Measurements from ENCODE around the gene CRACDL.

DNA sequence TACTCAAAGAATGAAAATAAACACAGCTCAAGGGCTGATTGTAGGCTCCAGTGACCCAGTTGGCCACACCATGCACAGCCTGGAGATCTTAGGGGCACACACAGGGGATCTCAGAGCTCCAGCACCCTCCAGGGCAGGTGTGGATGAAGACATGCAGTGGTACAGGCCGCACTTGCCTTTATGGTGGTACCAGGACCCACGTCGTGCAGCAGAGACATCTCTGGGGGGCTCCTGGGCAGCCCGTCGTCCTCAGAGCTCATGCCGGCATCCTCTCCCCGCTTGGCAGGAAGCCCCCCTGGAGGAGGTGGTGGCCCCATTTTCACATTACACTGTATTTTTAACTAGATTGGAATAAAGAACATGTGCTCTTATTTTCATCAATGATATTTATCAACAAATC is 103.9 kb downstream of the CRACDL start:
- TF ChIP-seq YY1 (IDR thresholded peaks at IDR 0.05; ENCODE audit: low read depth) = no peak
- TF ChIP-seq, protein P1, sequence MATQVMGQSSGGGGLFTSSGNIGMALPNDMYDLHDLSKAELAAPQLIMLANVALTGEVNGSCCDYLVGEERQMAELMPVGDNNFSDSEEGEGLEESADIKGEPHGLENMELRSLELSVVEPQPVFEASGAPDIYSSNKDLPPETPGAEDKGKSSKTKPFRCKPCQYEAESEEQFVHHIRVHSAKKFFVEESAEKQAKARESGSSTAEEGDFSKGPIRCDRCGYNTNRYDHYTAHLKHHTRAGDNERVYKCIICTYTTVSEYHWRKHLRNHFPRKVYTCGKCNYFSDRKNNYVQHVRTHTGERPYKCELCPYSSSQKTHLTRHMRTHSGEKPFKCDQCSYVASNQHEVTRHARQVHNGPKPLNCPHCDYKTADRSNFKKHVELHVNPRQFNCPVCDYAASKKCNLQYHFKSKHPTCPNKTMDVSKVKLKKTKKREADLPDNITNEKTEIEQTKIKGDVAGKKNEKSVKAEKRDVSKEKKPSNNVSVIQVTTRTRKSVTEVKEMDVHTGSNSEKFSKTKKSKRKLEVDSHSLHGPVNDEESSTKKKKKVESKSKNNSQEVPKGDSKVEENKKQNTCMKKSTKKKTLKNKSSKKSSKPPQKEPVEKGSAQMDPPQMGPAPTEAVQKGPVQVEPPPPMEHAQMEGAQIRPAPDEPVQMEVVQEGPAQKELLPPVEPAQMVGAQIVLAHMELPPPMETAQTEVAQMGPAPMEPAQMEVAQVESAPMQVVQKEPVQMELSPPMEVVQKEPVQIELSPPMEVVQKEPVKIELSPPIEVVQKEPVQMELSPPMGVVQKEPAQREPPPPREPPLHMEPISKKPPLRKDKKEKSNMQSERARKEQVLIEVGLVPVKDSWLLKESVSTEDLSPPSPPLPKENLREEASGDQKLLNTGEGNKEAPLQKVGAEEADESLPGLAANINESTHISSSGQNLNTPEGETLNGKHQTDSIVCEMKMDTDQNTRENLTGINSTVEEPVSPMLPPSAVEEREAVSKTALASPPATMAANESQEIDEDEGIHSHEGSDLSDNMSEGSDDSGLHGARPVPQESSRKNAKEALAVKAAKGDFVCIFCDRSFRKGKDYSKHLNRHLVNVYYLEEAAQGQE (IDR thresholded peaks at IDR 0.05; ENCODE audit: low read depth) = no peak
- TF ChIP-seq NFIC (IDR thresholded peaks at IDR 0.05) = no peak
- TF ChIP-seq TAF1 (IDR thresholded peaks at IDR 0.05; ENCODE audit: low read depth) = no peak
- TF ChIP-seq CEBPB (IDR thresholded peaks at IDR 0.05) = no peak
- no peak for TF ChIP-seq TCF12 (IDR thresholded peaks at IDR 0.05; ENCODE audit: low read depth)
